Astrocyte (in vitro differentiated cells and primary cell): ENCODE measurements around the gene SLC4A7. TPM values are rescaled to one million over a fixed set of nuclear protein-coding genes. Genes with fewer than 3 reads are reported as not detected.

Experiments
- DNase-seq: peaks from one replicate; pipeline ENCODE4 v3.0.0-alpha.2; 2010; ENCODE audit warnings: low read depth
- FAIRE-seq: peaks from 2 replicates; lab custom pipeline; 2011; peaks lifted over from hg19 to GRCh38; lab: Jason Lieb, UNC
- H2AFZ ChIP-seq: 2 replicates; pipeline ENCODE4 v1.6.0; 2012; ENCODE audit warnings: low read depth, low read length, inconsistent platforms
- H3K27ac ChIP-seq: 2 replicates; pipeline ENCODE4 v1.5.1; 2011; ENCODE audit warnings: low read depth, low read length, inconsistent platforms
- H3K27me3 ChIP-seq: 2 replicates; pipeline ENCODE4 v1.6.0; 2011; ENCODE audit warnings: low read length, inconsistent platforms; ENCODE audit not compliant: insufficient read depth
- H3K36me3 ChIP-seq: 2 replicates; pipeline ENCODE4 v1.5.1; 2011; ENCODE audit warnings: low read length, inconsistent platforms; ENCODE audit not compliant: insufficient read depth
- H3K4me1 ChIP-seq: 2 replicates; pipeline ENCODE4 v1.5.1; 2011; ENCODE audit warnings: low read length, inconsistent platforms; ENCODE audit not compliant: insufficient read depth
- H3K4me2 ChIP-seq: 2 replicates; pipeline ENCODE4 v1.6.0; 2012; ENCODE audit warnings: low read length, inconsistent platforms
- H3K4me3 ChIP-seq: 2 replicates; pipeline ENCODE4 v1.5.1; 2011; ENCODE audit warnings: low read depth, mild to moderate bottlenecking, low read length, inconsistent platforms; ENCODE audit not compliant: insufficient read depth
- H3K79me2 ChIP-seq: 2 replicates; pipeline ENCODE4 v1.6.0; 2012; ENCODE audit warnings: mild to moderate bottlenecking, low read length, inconsistent platforms; ENCODE audit not compliant: insufficient read depth
- H3K9ac ChIP-seq: 2 replicates; pipeline ENCODE4 v1.6.0; 2012; ENCODE audit warnings: mild to moderate bottlenecking, low read length, inconsistent platforms
- H3K9me3 ChIP-seq: 2 replicates; pipeline ENCODE4 v1.5.1; 2012; ENCODE audit warnings: low read depth, mild to moderate bottlenecking, low read length, inconsistent platforms; ENCODE audit not compliant: insufficient read depth
- H4K20me1 ChIP-seq: 2 replicates; pipeline ENCODE4 v1.6.0; 2012; ENCODE audit warnings: low read length, inconsistent platforms; ENCODE audit not compliant: insufficient read depth
- H3K27ac Mint-ChIP-seq: one replicate; pipeline ENCODE4 v1.8.0; 2021; ENCODE audit warnings: mild to moderate bottlenecking, mixed read lengths; ENCODE audit not compliant: unreplicated experiment
- H3K27me3 Mint-ChIP-seq: one replicate; pipeline ENCODE4 v1.8.0; 2021; ENCODE audit warnings: low read depth, mixed read lengths; ENCODE audit not compliant: unreplicated experiment
- H3K36me3 Mint-ChIP-seq: one replicate; pipeline ENCODE4 v1.8.0; 2021; ENCODE audit warnings: low read depth, mixed read lengths; ENCODE audit not compliant: unreplicated experiment
- H3K4me1 Mint-ChIP-seq: one replicate; pipeline ENCODE4 v1.8.0; 2021; ENCODE audit warnings: low read depth, mixed read lengths; ENCODE audit not compliant: unreplicated experiment
- H3K4me3 Mint-ChIP-seq: one replicate; pipeline ENCODE4 v1.8.0; 2021; ENCODE audit warnings: mild to moderate bottlenecking, moderate library complexity, mixed read lengths; ENCODE audit not compliant: unreplicated experiment
- H3K9me3 Mint-ChIP-seq: one replicate; pipeline ENCODE4 v1.8.0; 2021; ENCODE audit warnings: mild to moderate bottlenecking, mixed read lengths; ENCODE audit not compliant: unreplicated experiment
- CTCF ChIP-seq: IDR thresholded peaks from 2 replicates; pipeline ENCODE4 v1.5.1; 2011; ENCODE audit warnings: low read depth, mild to moderate bottlenecking, inconsistent platforms, low read length, moderate library complexity; ENCODE audit not compliant: insufficient read depth
- EZH2 ChIP-seq: IDR thresholded peaks from 2 replicates; pipeline ENCODE4 v1.6.1; 2012; ENCODE audit warnings: mild to moderate bottlenecking, low read length, inconsistent platforms; ENCODE audit not compliant: insufficient read depth
- total RNA-seq: library from RNA; stranded (reverse); gene quantifications from 2 replicates; pipeline ENCODE4 v1.2.1, GENCODE V29; 2021

The SLC4A7 gene
- total RNA-seq, 1 donor from 2014 or later, result 68.7 TPM

GRCh38 chr3:27326629-27327545 lies 157.3 kb downstream of the SLC4A7 start:
- no peaks in the 10 kb centered on the region for H4K20me1 ChIP-seq
- peaks cover 9% of the 10 kb centered on the region for H3K36me3 Mint-ChIP-seq
- no peak overlapping the region for H3K9ac ChIP-seq
- H3K9me3 ChIP-seq, result no peaks in the 10 kb centered on the region
- H3K4me3 Mint-ChIP-seq, result peak overlapping the region; percentile 42
- H2AFZ ChIP-seq, result no peak overlapping the region
- H3K4me2 ChIP-seq, result peak overlapping the region; percentile 43
- H3K27me3 ChIP-seq, result no peaks in the 10 kb centered on the region
- DNase-seq, result peak; percentile 90
- H3K4me1 Mint-ChIP-seq, result peaks cover 16% of the 10 kb centered on the region
- no peak overlapping the region for H3K4me3 ChIP-seq
- H3K9me3 Mint-ChIP-seq, result peaks cover 3% of the 10 kb centered on the region
- no peaks in the 10 kb centered on the region for H3K27me3 Mint-ChIP-seq
- peaks cover 26% of the 10 kb centered on the region for H3K4me1 ChIP-seq
- peaks cover 2% of the 10 kb centered on the region for H3K36me3 ChIP-seq
- no peaks in the 10 kb centered on the region for H3K79me2 ChIP-seq
- H3K27ac Mint-ChIP-seq, result peak overlapping the region; percentile 2
- no peak for TF ChIP-seq EZH2
- no peak for TF ChIP-seq CTCF
- FAIRE-seq, result peak; percentile 73
- peak overlapping the region; percentile 19 for H3K27ac ChIP-seq

- no peak overlapping the region for H3K4me3 Mint-ChIP-seq
- no peaks in the 10 kb centered on the region for H3K27me3 Mint-ChIP-seq
- no peaks in the 10 kb centered on the region for H4K20me1 ChIP-seq
- H3K4me1 ChIP-seq, result peaks cover 26% of the 10 kb centered on the region
- peak overlapping the region; percentile 43 for H3K4me2 ChIP-seq
- no peak overlapping the region for H3K9ac ChIP-seq
- no peak for TF ChIP-seq CTCF
- no peak for TF ChIP-seq EZH2
- H3K9me3 ChIP-seq, result no peaks in the 10 kb centered on the region
- peaks cover 3% of the 10 kb centered on the region for H3K9me3 Mint-ChIP-seq
- peaks cover 2% of the 10 kb centered on the region for H3K36me3 ChIP-seq
- H3K36me3 Mint-ChIP-seq, result peaks cover 9% of the 10 kb centered on the region
- H3K4me3 ChIP-seq, result no peak overlapping the region
- DNase-seq, result peak; percentile 39
- H3K79me2 ChIP-seq, result no peaks in the 10 kb centered on the region
- no peaks in the 10 kb centered on the region for H3K27me3 ChIP-seq
- FAIRE-seq, result no peak
- H3K4me1 Mint-ChIP-seq, result peaks cover 16% of the 10 kb centered on the region
- H3K27ac ChIP-seq, result peak overlapping the region; percentile 28
- no peak overlapping the region for H3K27ac Mint-ChIP-seq
- H2AFZ ChIP-seq, result no peak overlapping the region
Measured at GRCh38 chr3:27326202-27326601, 158.0 kb downstream of the SLC4A7 start.

GRCh38 chr3:27325419-27325818 lies 158.8 kb downstream of the SLC4A7 start:
- Histone ChIP-seq H2AFZ (no peak overlapping the region), H3K4me2 (no peak overlapping the region), H3K9me3 (no peaks in the 10 kb centered on the region), H4K20me1 (no peaks in the 10 kb centered on the region), H3K36me3 (peaks cover 5% of the 10 kb centered on the region), H3K79me2 (no peaks in the 10 kb centered on the region), H3K4me1 (peaks cover 26% of the 10 kb centered on the region), H3K27ac (no peak overlapping the region), H3K9ac (no peak overlapping the region), H3K27me3 (no peaks in the 10 kb centered on the region), H3K4me3 (no peak overlapping the region)
- H3K9me3 Mint-ChIP-seq, result peaks cover 3% of the 10 kb centered on the region
- TF ChIP-seq EZH2 (no peak), CTCF (no peak)
- no peak overlapping the region for H3K27ac Mint-ChIP-seq
- H3K4me1 Mint-ChIP-seq, result peaks cover 16% of the 10 kb centered on the region
- FAIRE-seq (no peak), DNase-seq (no peak)
- H3K4me3 Mint-ChIP-seq, result no peak overlapping the region
- no peaks in the 10 kb centered on the region for H3K27me3 Mint-ChIP-seq
- H3K36me3 Mint-ChIP-seq, result peaks cover 7% of the 10 kb centered on the region
